Effector memory CD4-positive, alpha-beta T cell (primary cell): ENCODE measurements around the gene COBL.

Experiments used
- DNase-seq, 3 donors: peaks; one replicate each; pipeline ENCODE4 v3.0.0-alpha.2; 2020
- H3K27ac ChIP-seq: 2 replicates; pipeline ENCODE4 v1.7.0; 2013; ENCODE audit warnings: mild to moderate bottlenecking, low read length, moderate library complexity; ENCODE audit not compliant: insufficient read depth, poor library complexity, severe bottlenecking
- H3K27me3 ChIP-seq: replicated peaks from 2 replicates; pipeline ENCODE4 v1.7.0; 2013; ENCODE audit warnings: mild to moderate bottlenecking, low read length; ENCODE audit not compliant: insufficient read depth, control insufficient read depth, poor library complexity, severe bottlenecking
- H3K36me3 ChIP-seq: 2 replicates; pipeline ENCODE4 v1.7.0; 2013; ENCODE audit warnings: mild to moderate bottlenecking, low read length, moderate library complexity; ENCODE audit not compliant: control insufficient read depth, insufficient read depth
- H3K4me1 ChIP-seq: 2 replicates; pipeline ENCODE4 v1.7.0; 2013; ENCODE audit warnings: low read length, mild to moderate bottlenecking; ENCODE audit not compliant: control insufficient read depth, insufficient read depth, poor library complexity, severe bottlenecking
- H3K4me3 ChIP-seq: 2 replicates; pipeline ENCODE4 v1.7.0; 2013; ENCODE audit warnings: low read length, low read depth, mild to moderate bottlenecking; ENCODE audit not compliant: insufficient read depth, poor library complexity, severe bottlenecking
- H3K9me3 ChIP-seq: 2 replicates; pipeline ENCODE4 v1.7.0; 2013; ENCODE audit warnings: mild to moderate bottlenecking, low read length, moderate library complexity; ENCODE audit not compliant: control insufficient read depth

COBL gene

GRCh38 chr7:51033727-51034520 is 282.7 kb downstream of the COBL start:
- H3K27ac ChIP-seq: no peak overlapping the region
- H3K4me3 ChIP-seq: no peak overlapping the region
- H3K9me3 ChIP-seq: no peaks in the 10 kb centered on the region

DNA sequence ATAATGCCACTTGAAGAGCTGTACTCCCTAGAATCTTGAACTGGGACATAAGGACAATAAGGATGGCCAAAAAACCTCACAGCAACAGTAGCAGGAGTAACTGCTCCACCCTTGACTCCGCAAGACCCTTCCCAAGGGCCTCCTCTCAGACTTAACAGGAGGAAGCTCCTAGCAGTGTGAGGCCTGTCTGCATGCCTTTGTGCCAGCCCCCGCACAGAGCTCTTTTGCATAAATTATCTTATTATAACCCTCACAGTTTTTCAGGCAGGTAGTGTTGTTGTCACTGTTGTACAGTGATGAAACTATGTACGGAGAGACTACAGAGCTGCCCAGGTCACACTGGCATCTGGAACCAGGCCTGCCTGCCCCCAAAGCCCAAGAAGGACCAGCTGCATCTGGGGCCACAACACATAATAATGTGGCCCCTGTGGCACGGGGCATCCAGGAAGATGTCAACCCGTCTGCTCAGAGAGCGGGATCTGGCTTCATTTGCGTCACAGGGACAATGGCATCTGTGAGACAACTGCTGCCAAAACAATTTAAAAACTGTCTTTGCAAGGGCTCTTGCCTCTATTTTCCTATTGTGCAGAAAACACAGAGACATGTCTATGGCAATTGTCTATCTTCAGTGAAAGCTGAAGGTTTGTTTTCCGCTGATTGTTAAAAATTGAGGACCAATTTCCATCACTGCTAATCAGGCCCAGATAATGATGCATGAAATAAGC is 284.7 kb downstream of the COBL start:
- Histone ChIP-seq H3K4me3 (no peak overlapping the region), H3K9me3 (no peaks in the 10 kb centered on the region), H3K4me1 (no peaks in the 10 kb centered on the region), H3K27me3 (no peaks in the 10 kb centered on the region), H3K36me3 (no peaks in the 10 kb centered on the region), H3K27ac (no peak overlapping the region)
- DNase-seq: no peak

More at GRCh38 chr7:51033727-51034520, 282.7 kb downstream of the COBL start:
- Histone ChIP-seq H3K4me1 (no peaks in the 10 kb centered on the region), H3K27me3 (no peaks in the 10 kb centered on the region), H3K36me3 (no peaks in the 10 kb centered on the region)
- DNase-seq: no peak

GRCh38 chr7:51031216-51031615 is 285.4 kb downstream of the COBL start:
- DNase-seq: no peak
- Histone ChIP-seq H3K4me3 (no peak overlapping the region), H3K27me3 (no peaks in the 10 kb centered on the region), H3K27ac (no peak overlapping the region), H3K9me3 (no peaks in the 10 kb centered on the region), H3K4me1 (no peaks in the 10 kb centered on the region), H3K36me3 (no peaks in the 10 kb centered on the region)

GRCh38 chr7:51029701-51030191 is 286.9 kb downstream of the COBL start:
- Histone ChIP-seq H3K4me1 (no peaks in the 10 kb centered on the region), H3K4me3 (no peak overlapping the region), H3K27ac (no peak overlapping the region), H3K27me3 (no peaks in the 10 kb centered on the region), H3K36me3 (no peaks in the 10 kb centered on the region), H3K9me3 (no peaks in the 10 kb centered on the region)
- no peak for DNase-seq

DNA sequence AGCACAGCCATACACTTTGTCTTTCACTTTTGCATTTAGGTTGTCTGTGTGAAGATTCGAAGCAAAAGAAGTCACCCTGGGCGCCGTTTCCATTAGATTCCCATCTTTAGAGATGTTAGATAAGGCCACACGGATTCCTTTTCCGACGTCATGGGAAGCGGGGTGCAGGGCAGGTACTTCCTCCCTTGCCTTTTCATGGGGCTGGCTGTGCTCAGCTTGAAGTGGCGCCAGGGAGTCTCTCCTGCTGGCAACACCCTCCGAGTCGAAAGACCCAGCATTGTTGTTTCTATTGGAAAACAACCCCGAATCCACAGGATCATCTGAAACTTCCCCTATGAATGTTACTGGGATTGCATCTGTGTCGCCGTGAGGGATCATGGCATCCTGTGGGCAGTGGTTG is 287.5 kb downstream of the COBL start:
- Histone ChIP-seq H3K27ac (no peak overlapping the region), H3K4me3 (no peak overlapping the region), H3K4me1 (no peaks in the 10 kb centered on the region), H3K36me3 (no peaks in the 10 kb centered on the region), H3K9me3 (no peaks in the 10 kb centered on the region), H3K27me3 (no peaks in the 10 kb centered on the region)
- no peak for DNase-seq

GRCh38 chr7:51027935-51028830 is 288.4 kb downstream of the COBL start:
- Histone ChIP-seq H3K4me1 (no peaks in the 10 kb centered on the region), H3K9me3 (no peaks in the 10 kb centered on the region), H3K27ac (no peak overlapping the region), H3K36me3 (no peaks in the 10 kb centered on the region), H3K27me3 (no peaks in the 10 kb centered on the region), H3K4me3 (no peak overlapping the region)
- no peak for DNase-seq

DNA sequence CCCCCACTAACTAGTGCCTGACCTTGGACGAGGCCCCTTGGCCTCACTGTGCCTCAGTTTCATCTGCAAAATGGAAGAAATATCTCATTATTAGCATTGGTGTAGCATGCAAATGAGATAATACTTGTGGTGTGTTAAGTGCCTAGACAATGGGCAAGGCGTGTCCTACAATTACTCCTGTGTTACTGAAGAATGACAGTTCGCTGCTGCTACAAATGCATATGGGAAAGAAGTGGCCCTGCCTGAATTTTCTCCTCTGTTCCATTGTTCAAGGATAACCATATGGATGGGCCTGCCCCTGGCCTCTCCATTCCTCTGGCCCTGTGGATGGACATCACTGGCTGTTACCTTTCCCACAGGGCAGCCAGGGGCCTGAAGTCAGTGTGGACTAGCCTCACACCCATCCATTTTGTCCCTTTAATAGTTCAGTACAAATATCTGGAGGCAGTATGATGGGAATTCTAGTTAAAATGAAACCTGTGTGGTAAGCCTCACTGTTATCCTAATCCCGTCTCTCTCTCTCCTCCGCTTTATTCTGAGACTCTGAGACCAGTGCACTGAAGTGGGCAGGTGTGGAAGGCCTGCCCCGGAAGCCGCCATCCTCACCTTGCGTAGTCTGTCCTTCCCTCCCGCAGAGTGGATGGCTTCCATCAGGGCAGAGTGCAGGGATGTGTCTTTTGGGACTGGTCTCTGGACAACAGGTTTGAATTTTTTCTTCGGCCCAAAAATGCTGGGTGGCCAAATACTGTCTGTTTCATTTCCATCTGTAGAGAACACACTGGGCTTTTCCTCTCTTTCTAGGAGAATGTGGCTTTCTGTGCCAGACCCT is 289.3 kb downstream of the COBL start:
- H3K27me3 ChIP-seq: no peaks in the 10 kb centered on the region
- no peaks in the 10 kb centered on the region for H3K36me3 ChIP-seq
- no peaks in the 10 kb centered on the region for H3K4me1 ChIP-seq
- no peak for DNase-seq
- H3K4me3 ChIP-seq: no peak overlapping the region
- H3K9me3 ChIP-seq: no peaks in the 10 kb centered on the region
- H3K27ac ChIP-seq: no peak overlapping the region

GRCh38 chr7:51026341-51026740 is 290.3 kb downstream of the COBL start:
- H3K9me3 ChIP-seq: no peaks in the 10 kb centered on the region
- no peak for DNase-seq
- no peak overlapping the region for H3K27ac ChIP-seq
- H3K4me3 ChIP-seq: no peak overlapping the region
- H3K4me1 ChIP-seq: no peaks in the 10 kb centered on the region
- H3K27me3 ChIP-seq: no peaks in the 10 kb centered on the region
- H3K36me3 ChIP-seq: no peaks in the 10 kb centered on the region

- H3K9me3 ChIP-seq: no peaks in the 10 kb centered on the region
- H3K27me3 ChIP-seq: no peaks in the 10 kb centered on the region
- no peak overlapping the region for H3K27ac ChIP-seq
- no peaks in the 10 kb centered on the region for H3K4me1 ChIP-seq
- DNase-seq: no peak
- H3K36me3 ChIP-seq: no peaks in the 10 kb centered on the region
- no peak overlapping the region for H3K4me3 ChIP-seq
These were observed 290.9 kb downstream of the COBL start for GRCh38 chr7:51025668-51026067.
